Stimulated activated CD8-positive, alpha-beta memory T cell treated with anti-CD3 and anti-CD28 coated beads, Interleukin-7, amount 100 ng/mL, for 48 hours (primary cell): ENCODE measurements around the gene KCNIP4.

Source experiments
- DNase-seq, 2 donors: peaks; one replicate each; pipeline ENCODE4 v3.0.0-alpha.2; 2020; ENCODE audit warnings: low read depth in 1 of 2; ENCODE audit errors: extremely low read depth in 1 of 2

KCNIP4 gene

GRCh38 chr4:20889901-20890300, 1058.7 kb downstream of the KCNIP4 start:
- no peak for DNase-seq

GRCh38 chr4:20883677-20884076, 1064.9 kb downstream of the KCNIP4 start:
- DNase-seq: no peak

GRCh38 chr4:20883231-20883630, 1065.3 kb downstream of the KCNIP4 start:
- DNase-seq: no peak

- no peak for DNase-seq
Observed at GRCh38 chr4:20882500-20882899, 1066.1 kb downstream of the KCNIP4 start.

- no peak for DNase-seq
Observed at GRCh38 chr4:20881658-20882057, 1066.9 kb downstream of the KCNIP4 start.

- DNase-seq: no peak
Observed at GRCh38 chr4:20878806-20879205, 1069.8 kb downstream of the KCNIP4 start.

GRCh38 chr4:20870436-20870835, 1078.1 kb downstream of the KCNIP4 start:
- no peak for DNase-seq

- DNase-seq: no peak
Observed at GRCh38 chr4:20868108-20868507, 1080.5 kb downstream of the KCNIP4 start.

GRCh38 chr4:20860878-20861277, 1087.7 kb downstream of the KCNIP4 start:
- no peak for DNase-seq

GRCh38 chr4:20859097-20859781, 1089.3 kb downstream of the KCNIP4 start:
- DNase-seq: no peak

- DNase-seq: no peak
Observed at GRCh38 chr4:20857081-20857480, 1091.5 kb downstream of the KCNIP4 start.

- no peak for DNase-seq
Observed at GRCh38 chr4:20847124-20847747, 1101.3 kb downstream of the KCNIP4 start.

- DNase-seq: no peak
Observed at GRCh38 chr4:20844311-20844710, 1104.3 kb downstream of the KCNIP4 start.

GRCh38 chr4:20840648-20841190, 1107.9 kb downstream of the KCNIP4 start:
- no peak for DNase-seq

GRCh38 chr4:20839957-20840356, 1108.6 kb downstream of the KCNIP4 start:
- DNase-seq: no peak

- no peak for DNase-seq
Observed at GRCh38 chr4:20838476-20838875, 1110.1 kb downstream of the KCNIP4 start.

- no peak for DNase-seq
Observed at GRCh38 chr4:20832826-20833225, 1115.7 kb downstream of the KCNIP4 start.

GRCh38 chr4:20831746-20832145, 1116.8 kb downstream of the KCNIP4 start:
- no peak for DNase-seq

GRCh38 chr4:20829617-20830357, 1118.8 kb downstream of the KCNIP4 start:
- DNase-seq: no peak

- DNase-seq: no peak
Observed at GRCh38 chr4:20825505-20825904, 1123.1 kb downstream of the KCNIP4 start.

- no peak for DNase-seq
Observed at GRCh38 chr4:20816287-20816686, 1132.3 kb downstream of the KCNIP4 start.

- no peak for DNase-seq
Observed at GRCh38 chr4:20813700-20814099, 1134.9 kb downstream of the KCNIP4 start.
